NCI-H1930 (cell line): ENCODE measurements around the gene EEPD1.
"Not testable (repeated sequence)": the region's sequence is repeated elsewhere in the genome, so short reads cannot be mapped to it uniquely, and the experiment has no call there.

ENCODE experiments used
- DNase-seq, 2 experiments: peaks; one replicate each; lab custom pipeline; 2025; lab: John Stamatoyannopoulos, UW

The EEPD1 gene

GRCh38 chr7:36258510-36259259 is 105.6 kb downstream of the EEPD1 start:
- DNase-seq = not testable (repeated sequence)

GRCh38 chr7:36260481-36260880 is 107.4 kb downstream of the EEPD1 start:
- no peak for DNase-seq

GRCh38 chr7:36261019-36261754 is 108.1 kb downstream of the EEPD1 start:
- no peak for DNase-seq

GRCh38 chr7:36262309-36263094 is 109.4 kb downstream of the EEPD1 start:
- no peak for DNase-seq

- no peak for DNase-seq
Measured at GRCh38 chr7:36263095-36263484, 110.0 kb downstream of the EEPD1 start.

- no peak for DNase-seq
Measured at GRCh38 chr7:36264123-36264801, 111.2 kb downstream of the EEPD1 start.

GRCh38 chr7:36264913-36265516 is 112.0 kb downstream of the EEPD1 start:
- DNase-seq = no peak

GRCh38 chr7:36265680-36266079 is 112.6 kb downstream of the EEPD1 start:
- DNase-seq = no peak

GRCh38 chr7:36266190-36266589 is 113.1 kb downstream of the EEPD1 start:
- DNase-seq = no peak

GRCh38 chr7:36266683-36267082 is 113.6 kb downstream of the EEPD1 start:
- DNase-seq = no peak

GRCh38 chr7:36272211-36272566 is 119.1 kb downstream of the EEPD1 start:
- DNase-seq = no peak

- no peak for DNase-seq
Measured at GRCh38 chr7:36272567-36273269, 119.7 kb downstream of the EEPD1 start.

- DNase-seq = no peak
Measured at GRCh38 chr7:36273836-36274235, 120.8 kb downstream of the EEPD1 start.

- no peak for DNase-seq
Measured at GRCh38 chr7:36275735-36276284, 122.8 kb downstream of the EEPD1 start.

- no peak for DNase-seq
Measured at GRCh38 chr7:36276428-36277248, 123.6 kb downstream of the EEPD1 start.

- no peak for DNase-seq
Measured at GRCh38 chr7:36277249-36277542, 124.1 kb downstream of the EEPD1 start.

GRCh38 chr7:36278069-36278619 is 125.1 kb downstream of the EEPD1 start:
- no peak for DNase-seq

- no peak for DNase-seq
Measured at GRCh38 chr7:36278620-36279172, 125.6 kb downstream of the EEPD1 start.

- DNase-seq = no peak
Measured at GRCh38 chr7:36279200-36279925, 126.3 kb downstream of the EEPD1 start.
